Heart right ventricle (tissue), 16 donors: ENCODE measurements around the gene SEMA3C. TPM values are rescaled to one million over a fixed set of nuclear protein-coding genes. Genes with fewer than 3 reads are reported as not detected.
A peak's percentile ranks its signal among the peaks of the same experiment; 100 is the strongest.

ENCODE experiments used
- ATAC-seq, 8 donors: fragments of 200-7000 bp; cut with Tn5 transposase; one replicate each; pipeline ENCODE4 v1.9.1; 2020; ENCODE audit warnings: mild to moderate bottlenecking in 8 of 8, moderate library complexity in 8 of 8, moderate number of reproducible peaks in 1 of 8
- DNase-seq, 2 donors: peaks; one replicate each; pipeline ENCODE4 v3.0.0-alpha.2; 2020
- H3K27ac ChIP-seq, 10 donors: fragments of 200-600 bp; sonication (generic) in 2 of 10; one replicate each; pipeline versions ENCODE4 v1.5.0 to v1.8.0; 2020 to 2022; ENCODE audit warnings: mild to moderate bottlenecking in 3 of 10
- H3K27me3 ChIP-seq, 7 donors: fragments of 200-600 bp; one replicate each; pipeline ENCODE4 v1.8.0; 2021 to 2022; ENCODE audit warnings: mild to moderate bottlenecking in 2 of 7
- H3K36me3 ChIP-seq, 9 donors: fragments of 200-600 bp; sonication (generic) in 1 of 9; one replicate each; pipeline versions ENCODE4 v1.5.0 to v1.8.0; 2020 to 2022; ENCODE audit warnings: mild to moderate bottlenecking in 2 of 9
- H3K4me1 ChIP-seq, 9 donors: fragments of 200-600 bp; sonication (generic) in 1 of 9; one replicate each; pipeline versions ENCODE4 v1.5.0 to v1.8.0; 2020 to 2022; ENCODE audit warnings: mild to moderate bottlenecking in 4 of 9
- H3K4me3 ChIP-seq, 10 donors: fragments of 200-600 bp; sonication (generic) in 2 of 10; one replicate each; pipeline versions ENCODE4 v1.5.0 to v1.8.0; 2020 to 2022; ENCODE audit warnings: mild to moderate bottlenecking in 7 of 10, moderate library complexity in 2 of 10
- H3K9me3 ChIP-seq, 11 donors: fragments of 200-600 bp in 10 of 11; sonication (generic) in 2 of 11; one replicate each; pipeline versions ENCODE4 v1.5.0 to v1.8.0; 2013 to 2022; ENCODE audit warnings: mild to moderate bottlenecking in 2 of 11, control low read depth in 1 of 11, moderate library complexity in 1 of 11
- CTCF ChIP-seq, 9 donors: fragments of 200-600 bp; sonication (generic) in 2 of 9; IDR thresholded peaks; one replicate each; pipeline versions ENCODE4 v1.5.0 to v1.8.0; 2021 to 2022; ENCODE audit warnings: antibody characterized with exemption in 9 of 9, mild to moderate bottlenecking in 5 of 9, moderate library complexity in 1 of 9
- WGBS, 2 donors: extraction: QIAGEN DNeasy Blood & Tissue Kit; methylation state at CpG; one replicate each; pipeline ENCODE4 v1.1.7; 2013; ENCODE audit warnings: inconsistent platforms in 1 of 2; 5-methylcytosine and 5-hydroxymethylcytosine counted together
- intact Hi-C, 10 donors: fragments of 100-400 bp; cut with DNase I; formaldehyde crosslinking; loops; one replicate each; pipeline versions ENCODE4 v1.11.1 to v1.14.2; 2022
- polyA plus RNA-seq, 2 donors: library from polyadenylated mRNA; stranded (reverse); fragments of 200-250 nt; gene quantifications; one replicate each; pipeline ENCODE4 v1.2.3, GENCODE V29; 2013
- total RNA-seq, 10 donors: library from RNA; stranded (reverse); fragmentation: NEBNext Ultra II Directional in 3 of 10; extraction: Animal tissue kit (Norgen Biotek cat#: 25700) in 3 of 10; gene quantifications; one replicate each; pipeline versions ENCODE4 v1.2.1 to v1.2.4, GENCODE V29; 2021 to 2023
- donor health status: Arrhythmogenic right ventricular cardiomyopathy.
- donor health status: ischemic (EF 13 %, LVEDD 7.1; RV severe dilation, severe dysfunction).
- donor health status: healthy with polysubstance abuse.
- donor health status: DM: no; HTN: yes; CAD: no.
- donor health status: DM: no; HTN: no; CAD: no.
- donor health status: ischemic (EF 25% LVEDD 6.9; RV normal size, moderate dysfunction).
- donor health status: ischemic (EF 25% LVEDD 5.7; RV mildly dilated, moderate dysfunction).
- donor health status: healthy.
- donor health status: DM: yes; HTN: yes; CAD: no.
- donor health status: Ischemic cardiomyopathy.
- donor health status: ischemic (EF 35%, LVEDD 5.7; RV mildly dilated, moderate dysfunction).
- donor health status: nonischemic (EF 11% LVEDD 7.7; RV severe dilation, severe dysfunction).
- donor health status: DM: yes; HTN: yes; CAD: no.
- donor health status: PGD.
- donor health status: ischemic (EF 29% LVEDD 5.4; RV normal size, mild dysfunction).
- donor health status: nonischemic (EF 23%, LVEDD 6.1; RV moderate dilation, normal function).

Gene SEMA3C
- total and polyA plus RNA-seq, 12 donors = 14.5 to 83.2 (median 57.3) TPM

GRCh38 chr7:80752954-80753690, 165.7 kb downstream of the SEMA3C start:
- no peak overlapping the region for H3K27ac ChIP-seq
- intact Hi-C loops = no loop called here
- no peak for DNase-seq
- H3K36me3 ChIP-seq = peaks cover 0 to 13% (median 0%) of the 10 kb centered on the region in 9 donors
- no peaks in the 10 kb centered on the region for H3K27me3 ChIP-seq
- no peaks in the 10 kb centered on the region for H3K4me1 ChIP-seq
- 88 to 90% methylated on average over 6 of the region's 6 CpGs for WGBS, 2 donors
- H3K9me3 ChIP-seq = no peaks in the 10 kb centered on the region
- no peak overlapping the region for H3K4me3 ChIP-seq
- TF ChIP-seq CTCF (IDR thresholded peaks at IDR 0.05) = no peak
- no peak for ATAC-seq

- H3K27ac ChIP-seq = no peak overlapping the region
- peaks cover 0 to 18% (median 0%) of the 10 kb centered on the region in 9 donors for H3K36me3 ChIP-seq
- H3K4me1 ChIP-seq = no peaks in the 10 kb centered on the region
- no peaks in the 10 kb centered on the region for H3K9me3 ChIP-seq
- no peak overlapping the region for H3K4me3 ChIP-seq
- ATAC-seq (no peak), DNase-seq (no peak)
- H3K27me3 ChIP-seq = no peaks in the 10 kb centered on the region
- 80 to 84% methylated on average over 2 of the region's 2 CpGs for WGBS, 2 donors
- TF ChIP-seq CTCF (IDR thresholded peaks at IDR 0.05) = no peak
- intact Hi-C loops = no loop called here
Observed at GRCh38 chr7:80749270-80749669, 169.6 kb downstream of the SEMA3C start.

GRCh38 chr7:80748363-80749042, 170.3 kb downstream of the SEMA3C start:
- no peak for TF ChIP-seq CTCF (IDR thresholded peaks at IDR 0.05)
- no peaks in the 10 kb centered on the region for H3K9me3 ChIP-seq
- H3K27me3 ChIP-seq = no peaks in the 10 kb centered on the region
- WGBS, 2 donors = 54 to 60% methylated on average over 8 of the region's 8 CpGs
- ATAC-seq (no peak), DNase-seq (no peak)
- intact Hi-C loops = no loop called here
- H3K36me3 ChIP-seq = peaks cover 0 to 18% (median 0%) of the 10 kb centered on the region in 9 donors
- H3K27ac ChIP-seq = no peak overlapping the region
- H3K4me3 ChIP-seq = no peak overlapping the region
- H3K4me1 ChIP-seq = no peaks in the 10 kb centered on the region

- no peak for TF ChIP-seq CTCF (IDR thresholded peaks at IDR 0.05)
- DNase-seq (no peak), ATAC-seq (no peak)
- intact Hi-C loops = no loop called here
- Histone ChIP-seq H3K4me3 (no peak overlapping the region), H3K4me1 (no peaks in the 10 kb centered on the region), H3K27ac (peak overlapping the region in 1 of 10 donors; percentile 34), H3K36me3 (peaks cover 0 to 11% (median 0%) of the 10 kb centered on the region in 9 donors), H3K27me3 (no peaks in the 10 kb centered on the region), H3K9me3 (no peaks in the 10 kb centered on the region)
- WGBS, 2 donors = 66 to 72% methylated on average over 1 of the region's 1 CpG
Observed at GRCh38 chr7:80740778-80741545, 177.9 kb downstream of the SEMA3C start.
